NCI-H82 (cell line): ENCODE measurements around the gene ARID1A.

Experiments
- DNase-seq: peaks from one replicate; lab custom pipeline; 2025; lab: John Stamatoyannopoulos, UW

ARID1A gene

DNA sequence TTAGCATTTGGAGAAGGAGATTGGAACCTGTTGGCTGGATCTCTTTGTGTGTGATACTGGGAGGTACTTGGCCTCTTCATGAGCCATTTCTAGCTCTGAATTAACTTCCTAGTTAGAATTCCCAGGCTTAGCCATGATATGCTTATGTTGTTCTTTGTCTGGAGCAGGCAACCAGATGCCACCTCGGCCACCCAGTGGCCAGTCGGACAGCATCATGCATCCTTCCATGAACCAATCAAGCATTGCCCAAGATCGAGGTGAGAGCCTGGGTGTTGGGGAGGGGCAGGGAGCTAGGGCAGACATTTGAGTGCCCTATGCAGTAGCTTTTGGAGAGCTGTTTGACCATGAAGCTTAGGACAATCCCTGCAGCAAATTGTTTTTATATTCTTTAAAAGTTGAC is 65.4 kb downstream of the ARID1A start:
- DNase-seq = peak; percentile 24

DNA sequence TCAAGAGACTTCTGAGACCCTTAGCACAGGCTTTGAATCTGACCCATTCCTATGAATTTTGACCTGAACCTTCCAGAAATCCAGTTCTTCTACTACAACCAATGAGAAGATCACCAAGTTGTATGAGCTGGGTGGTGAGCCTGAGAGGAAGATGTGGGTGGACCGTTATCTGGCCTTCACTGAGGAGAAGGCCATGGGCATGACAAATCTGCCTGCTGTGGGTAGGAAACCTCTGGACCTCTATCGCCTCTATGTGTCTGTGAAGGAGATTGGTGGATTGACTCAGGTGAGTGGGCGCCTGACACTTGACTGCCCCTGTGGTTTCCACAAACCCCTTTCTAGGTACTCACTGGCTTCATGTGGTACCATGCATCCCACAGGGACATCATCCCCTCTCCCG is 71.9 kb downstream of the ARID1A start:
- no peak for DNase-seq

DNA sequence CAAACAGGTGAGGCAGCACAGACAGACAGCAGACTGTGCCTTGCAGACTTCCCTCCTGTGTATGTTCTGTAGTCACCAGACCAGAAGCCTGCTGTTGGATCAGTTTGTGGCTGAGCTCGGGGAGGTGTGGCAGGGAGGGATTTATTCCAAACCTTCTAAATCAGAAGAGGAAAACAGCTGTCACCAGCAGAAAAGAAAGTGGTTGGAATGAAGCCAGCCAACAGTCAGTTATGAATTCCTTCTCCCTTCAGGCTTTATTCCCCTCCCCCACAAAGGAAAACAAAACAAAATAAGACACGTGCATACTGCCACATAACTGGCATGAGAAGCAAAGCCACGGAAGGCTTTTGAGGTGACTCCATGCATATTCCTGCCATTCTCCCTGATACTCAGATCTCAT is 72.9 kb downstream of the ARID1A start:
- DNase-seq = peak; percentile 70

DNA sequence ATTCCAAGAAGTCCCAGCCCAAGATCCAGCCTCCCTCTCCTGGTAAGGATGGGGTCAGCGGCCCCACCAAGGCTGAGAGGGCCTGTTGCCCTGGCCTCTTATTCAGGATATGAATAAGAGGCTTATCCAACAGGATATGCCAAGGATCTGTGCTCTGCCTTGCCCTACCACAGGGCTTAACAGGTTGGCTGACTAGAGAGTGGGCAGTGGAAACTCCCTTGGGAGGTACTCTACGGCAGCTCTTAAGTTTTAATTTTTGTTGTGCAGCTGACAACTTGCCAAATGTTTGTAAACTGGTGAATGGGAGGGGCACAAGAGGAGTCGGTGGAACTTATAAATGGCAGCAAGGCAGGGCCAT is 75.4 kb downstream of the ARID1A start:
- peak; percentile 62 for DNase-seq

DNA sequence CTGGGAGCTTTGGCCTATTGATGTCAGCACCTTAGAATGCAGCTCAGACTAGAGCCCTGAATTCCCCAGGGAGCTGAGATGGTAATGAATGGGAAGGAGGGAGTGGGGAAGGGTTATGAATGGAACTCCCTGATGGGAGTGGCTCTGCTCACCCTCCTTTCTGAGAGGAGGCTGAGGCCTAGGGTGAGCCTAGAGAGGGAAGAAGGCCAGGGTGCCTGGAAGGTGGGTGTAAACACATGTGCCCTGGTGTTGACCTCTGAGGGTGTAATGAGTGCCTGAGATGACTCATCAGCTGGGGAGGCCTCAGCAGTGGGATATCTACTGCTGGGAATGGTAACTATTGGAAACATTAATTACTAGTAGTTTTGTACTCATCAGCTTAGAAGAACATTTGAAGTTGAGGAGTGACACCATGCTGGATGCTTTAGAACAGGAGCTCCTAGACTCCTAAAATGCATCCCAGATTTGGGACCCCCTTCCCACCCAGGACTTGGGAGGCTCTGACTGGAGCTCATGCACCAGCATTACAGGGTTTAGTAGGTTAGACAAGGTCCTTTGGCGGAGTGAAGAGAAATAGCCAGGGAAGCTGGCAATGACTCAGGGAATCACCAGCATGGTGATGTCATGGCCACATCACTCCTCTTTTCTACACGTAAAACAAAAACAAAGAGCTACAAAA is 76.0 kb downstream of the ARID1A start:
- peak; percentile 77 for DNase-seq

DNA sequence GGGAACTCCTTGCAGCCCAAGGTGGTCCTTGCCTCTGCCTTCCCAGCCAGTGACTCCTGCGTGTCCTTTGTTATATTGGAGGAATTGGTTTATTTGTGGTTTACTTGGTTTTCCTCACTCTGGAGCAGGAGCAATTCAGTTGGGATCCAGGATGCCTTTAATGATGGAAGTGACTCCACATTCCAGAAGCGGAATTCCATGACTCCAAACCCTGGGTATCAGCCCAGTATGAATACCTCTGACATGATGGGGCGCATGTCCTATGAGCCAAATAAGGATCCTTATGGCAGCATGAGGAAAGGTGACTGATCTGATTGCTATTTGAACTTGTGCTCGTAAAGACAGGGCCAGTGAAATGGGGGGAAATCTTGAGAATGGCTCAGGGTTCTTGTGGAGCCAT is 76.9 kb downstream of the ARID1A start:
- DNase-seq = no peak

DNA sequence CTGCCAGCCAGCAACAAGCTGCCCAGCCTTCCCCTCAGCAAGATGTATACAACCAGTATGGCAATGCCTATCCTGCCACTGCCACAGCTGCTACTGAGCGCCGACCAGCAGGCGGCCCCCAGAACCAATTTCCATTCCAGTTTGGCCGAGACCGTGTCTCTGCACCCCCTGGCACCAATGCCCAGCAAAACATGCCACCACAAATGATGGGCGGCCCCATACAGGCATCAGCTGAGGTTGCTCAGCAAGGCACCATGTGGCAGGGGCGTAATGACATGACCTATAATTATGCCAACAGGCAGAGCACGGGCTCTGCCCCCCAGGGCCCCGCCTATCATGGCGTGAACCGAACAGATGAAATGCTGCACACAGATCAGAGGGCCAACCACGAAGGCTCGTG is 78.6 kb downstream of the ARID1A start:
- DNase-seq = no peak

DNA sequence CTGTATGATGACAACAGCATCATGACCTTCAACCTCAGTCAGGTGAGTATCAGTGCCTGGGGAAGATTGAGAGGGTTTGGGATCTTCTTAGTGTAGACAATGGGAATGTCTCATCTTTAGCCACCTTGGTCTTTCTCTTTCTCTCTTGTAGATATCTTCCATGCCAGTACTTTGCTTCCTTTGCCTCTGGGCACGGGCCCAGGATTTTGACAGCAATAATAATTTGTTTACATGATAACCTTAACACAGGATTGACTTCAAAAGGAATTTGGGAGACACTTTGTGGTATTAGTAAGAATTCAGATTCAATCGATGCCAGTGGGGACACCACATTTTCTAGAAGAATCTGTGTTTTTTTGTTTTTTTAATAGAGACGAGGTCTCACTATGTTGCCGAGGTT is 79.9 kb downstream of the ARID1A start:
- no peak for DNase-seq

DNA sequence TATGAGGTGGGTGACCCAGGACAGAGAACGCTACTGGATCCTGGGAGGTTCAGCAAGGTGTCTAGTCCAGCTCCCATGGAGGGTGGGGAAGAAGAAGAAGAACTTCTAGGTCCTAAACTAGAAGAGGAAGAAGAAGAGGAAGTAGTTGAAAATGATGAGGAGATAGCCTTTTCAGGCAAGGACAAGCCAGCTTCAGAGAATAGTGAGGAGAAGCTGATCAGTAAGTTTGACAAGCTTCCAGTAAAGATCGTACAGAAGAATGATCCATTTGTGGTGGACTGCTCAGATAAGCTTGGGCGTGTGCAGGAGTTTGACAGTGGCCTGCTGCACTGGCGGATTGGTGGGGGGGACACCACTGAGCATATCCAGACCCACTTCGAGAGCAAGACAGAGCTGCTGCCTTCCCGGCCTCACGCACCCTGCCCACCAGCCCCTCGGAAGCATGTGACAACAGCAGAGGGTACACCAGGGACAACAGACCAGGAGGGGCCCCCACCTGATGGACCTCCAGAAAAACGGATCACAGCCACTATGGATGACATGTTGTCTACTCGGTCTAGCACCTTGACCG is 83.4 kb downstream of the ARID1A start:
- no peak for DNase-seq

DNA sequence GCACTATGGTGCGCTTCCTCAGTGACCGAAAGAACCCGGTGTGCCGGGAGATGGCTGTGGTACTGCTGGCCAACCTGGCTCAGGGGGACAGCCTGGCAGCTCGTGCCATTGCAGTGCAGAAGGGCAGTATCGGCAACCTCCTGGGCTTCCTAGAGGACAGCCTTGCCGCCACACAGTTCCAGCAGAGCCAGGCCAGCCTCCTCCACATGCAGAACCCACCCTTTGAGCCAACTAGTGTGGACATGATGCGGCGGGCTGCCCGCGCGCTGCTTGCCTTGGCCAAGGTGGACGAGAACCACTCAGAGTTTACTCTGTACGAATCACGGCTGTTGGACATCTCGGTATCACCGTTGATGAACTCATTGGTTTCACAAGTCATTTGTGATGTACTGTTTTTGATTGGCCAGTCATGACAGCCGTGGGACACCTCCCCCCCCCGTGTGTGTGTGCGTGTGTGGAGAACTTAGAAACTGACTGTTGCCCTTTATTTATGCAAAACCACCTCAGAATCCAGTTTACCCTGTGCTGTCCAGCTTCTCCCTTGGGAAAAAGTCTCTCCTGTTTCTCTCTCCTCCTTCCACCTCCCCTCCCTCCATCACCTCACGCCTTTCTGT is 84.6 kb downstream of the ARID1A start:
- no peak for DNase-seq

DNA sequence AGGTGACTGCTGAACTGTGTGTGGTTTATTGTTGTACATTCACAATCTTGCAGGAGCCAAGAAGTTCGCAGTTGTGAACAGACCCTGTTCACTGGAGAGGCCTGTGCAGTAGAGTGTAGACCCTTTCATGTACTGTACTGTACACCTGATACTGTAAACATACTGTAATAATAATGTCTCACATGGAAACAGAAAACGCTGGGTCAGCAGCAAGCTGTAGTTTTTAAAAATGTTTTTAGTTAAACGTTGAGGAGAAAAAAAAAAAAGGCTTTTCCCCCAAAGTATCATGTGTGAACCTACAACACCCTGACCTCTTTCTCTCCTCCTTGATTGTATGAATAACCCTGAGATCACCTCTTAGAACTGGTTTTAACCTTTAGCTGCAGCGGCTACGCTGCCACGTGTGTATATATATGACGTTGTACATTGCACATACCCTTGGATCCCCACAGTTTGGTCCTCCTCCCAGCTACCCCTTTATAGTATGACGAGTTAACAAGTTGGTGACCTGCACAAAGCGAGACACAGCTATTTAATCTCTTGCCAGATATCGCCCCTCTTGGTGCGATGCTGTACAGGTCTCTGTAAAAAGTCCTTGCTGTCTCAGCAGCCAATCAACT is 85.5 kb downstream of the ARID1A start:
- DNase-seq = no peak

DNA sequence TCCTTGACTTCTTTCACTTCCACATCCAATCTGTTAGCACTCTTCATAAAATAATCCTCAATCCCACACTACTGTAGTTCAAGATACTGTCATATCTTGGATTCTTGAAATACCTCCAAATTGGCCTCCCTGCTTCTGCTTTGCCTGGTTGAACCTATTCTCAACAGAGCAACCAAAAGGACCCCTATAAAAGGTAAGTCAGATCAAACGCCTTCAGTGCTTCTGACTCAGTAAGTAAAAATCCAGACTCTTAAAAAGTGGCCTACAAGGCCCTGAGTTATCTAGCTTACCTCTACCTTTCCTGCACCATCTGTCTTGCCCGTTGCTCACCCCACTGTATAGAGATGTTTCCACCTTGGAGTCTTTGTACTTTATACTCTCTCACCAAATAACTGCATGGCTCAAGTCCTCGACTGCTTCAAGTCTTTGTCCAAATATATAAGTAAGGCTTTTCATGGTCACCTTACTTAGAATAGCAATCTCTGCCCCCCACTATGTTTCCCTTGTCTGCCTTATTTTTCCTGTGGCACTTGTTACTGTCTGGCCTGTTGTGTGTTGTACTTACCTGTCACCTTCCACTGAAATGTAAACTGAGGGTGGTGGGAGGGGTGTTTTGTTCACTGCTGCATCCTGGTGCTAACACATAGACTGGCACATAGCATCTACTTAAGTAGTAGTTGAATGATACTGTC is 86.9 kb downstream of the ARID1A start:
- no peak for DNase-seq

DNA sequence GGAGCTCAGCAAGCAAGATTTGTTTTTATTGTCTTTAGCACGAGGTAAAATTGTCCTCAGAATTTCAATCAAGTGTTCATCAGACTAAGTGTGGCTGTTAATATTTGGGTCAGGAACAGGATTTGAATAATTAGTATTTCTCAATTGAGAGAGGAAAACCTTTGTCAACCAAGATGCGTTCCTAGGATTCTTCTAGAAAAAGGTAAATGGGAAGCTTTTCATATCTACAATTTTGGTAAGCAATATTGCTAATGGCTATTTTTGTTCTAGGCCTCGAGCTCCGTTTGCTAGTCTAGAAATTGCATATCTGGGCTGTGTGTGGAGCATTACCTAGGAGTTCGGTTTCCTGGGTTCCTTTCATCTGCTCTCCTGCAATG is 87.8 kb downstream of the ARID1A start:
- DNase-seq = no peak

DNA sequence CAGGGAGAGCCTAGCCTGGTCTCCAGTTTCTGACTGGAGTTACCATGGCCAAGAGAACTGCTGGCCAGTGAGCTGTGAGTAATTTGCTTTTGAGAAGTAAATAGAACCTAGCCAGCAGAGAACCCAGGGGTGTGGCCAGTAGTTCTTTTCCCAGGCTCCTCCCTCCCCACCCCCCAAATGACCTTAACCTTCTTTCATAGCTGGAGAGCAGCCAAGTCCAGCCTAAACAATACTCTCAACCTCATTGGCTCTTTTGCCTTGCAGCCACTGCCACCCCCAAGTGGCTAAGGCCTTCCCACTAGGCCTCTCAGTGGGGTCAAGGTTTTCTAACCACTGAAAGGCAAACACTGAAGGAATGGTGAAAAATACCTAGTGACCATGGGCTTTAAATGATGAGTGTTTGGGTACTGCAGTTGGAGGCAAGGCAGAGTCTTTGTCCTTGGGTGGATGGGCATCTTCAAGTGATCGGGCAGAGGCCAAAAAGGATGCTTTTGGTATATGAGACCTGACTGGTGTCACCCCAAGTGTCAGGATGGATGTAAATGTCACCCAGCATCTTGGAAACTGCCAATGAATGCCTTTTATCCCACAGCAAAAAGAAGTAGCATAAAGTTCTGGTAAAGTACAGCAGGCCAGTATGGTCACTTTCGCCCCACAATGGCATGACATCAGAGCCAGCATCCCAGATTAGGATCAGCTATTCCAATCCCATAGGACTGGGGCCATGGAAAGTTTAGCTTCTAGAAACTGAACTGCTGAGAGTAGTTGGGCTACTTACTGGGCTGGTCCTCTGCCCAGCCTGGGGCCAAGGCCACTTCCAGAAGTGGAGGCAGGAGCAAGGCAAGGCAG is 88.4 kb downstream of the ARID1A start:
- peak; percentile 88 for DNase-seq

DNA sequence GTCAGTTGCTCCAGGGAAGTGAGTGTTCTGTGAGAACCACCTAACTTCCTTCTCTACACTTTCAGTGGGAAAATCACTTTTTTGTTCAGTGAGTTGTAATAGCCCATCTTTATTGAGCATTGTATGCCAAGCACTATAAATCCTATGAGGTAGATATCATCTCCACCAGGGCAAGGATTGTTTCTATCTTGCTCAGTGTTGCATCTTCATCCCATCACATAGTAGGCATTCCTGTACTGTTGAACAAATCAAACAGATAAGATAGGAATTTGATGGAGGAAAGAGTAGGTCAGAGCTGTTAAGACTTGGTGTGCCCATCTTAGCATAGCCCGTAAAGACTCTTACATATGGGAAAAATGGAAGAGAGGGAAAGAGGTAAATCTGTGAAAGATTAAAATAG is 89.1 kb downstream of the ARID1A start:
- DNase-seq = no peak

DNA sequence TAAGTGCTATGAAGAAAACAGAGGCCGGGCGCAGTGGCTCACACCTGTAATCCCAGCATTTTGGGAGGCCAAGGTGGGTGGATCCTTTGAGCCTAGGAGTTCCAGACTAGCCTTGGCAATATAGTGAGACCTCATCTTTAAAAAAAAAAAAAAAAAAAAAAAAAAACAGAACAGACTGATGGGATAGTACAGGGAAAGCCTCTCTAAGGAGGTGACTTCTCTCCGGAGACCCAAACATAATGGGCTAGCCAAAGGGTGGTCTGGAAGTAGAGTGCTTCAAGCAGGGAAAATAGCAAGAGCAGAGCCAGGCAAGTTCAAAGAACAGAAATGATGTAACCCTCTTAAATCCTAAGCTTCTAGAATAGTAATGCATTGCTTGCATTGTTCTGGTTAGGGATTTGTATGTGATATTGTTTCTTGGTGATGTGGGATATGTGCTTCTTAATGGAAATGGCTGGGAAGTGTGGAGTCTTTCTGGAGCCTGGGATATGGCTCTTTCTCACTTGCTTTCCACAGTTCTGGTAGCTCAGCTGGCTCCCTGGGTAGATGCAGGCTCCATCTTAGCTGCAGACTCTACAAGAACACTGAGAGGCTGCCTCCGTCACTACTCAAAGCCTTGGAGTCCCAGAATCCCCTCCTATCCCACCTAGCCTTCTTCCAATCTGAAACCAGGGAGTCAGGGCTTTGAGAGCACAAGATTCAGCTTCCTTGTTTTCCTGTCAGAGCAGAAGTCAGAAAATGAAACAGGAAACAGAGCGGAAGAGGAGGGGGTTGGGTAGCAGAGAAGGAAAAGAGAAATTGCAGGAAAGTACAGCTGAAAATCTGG is 90.0 kb downstream of the ARID1A start:
- DNase-seq = no peak

DNA sequence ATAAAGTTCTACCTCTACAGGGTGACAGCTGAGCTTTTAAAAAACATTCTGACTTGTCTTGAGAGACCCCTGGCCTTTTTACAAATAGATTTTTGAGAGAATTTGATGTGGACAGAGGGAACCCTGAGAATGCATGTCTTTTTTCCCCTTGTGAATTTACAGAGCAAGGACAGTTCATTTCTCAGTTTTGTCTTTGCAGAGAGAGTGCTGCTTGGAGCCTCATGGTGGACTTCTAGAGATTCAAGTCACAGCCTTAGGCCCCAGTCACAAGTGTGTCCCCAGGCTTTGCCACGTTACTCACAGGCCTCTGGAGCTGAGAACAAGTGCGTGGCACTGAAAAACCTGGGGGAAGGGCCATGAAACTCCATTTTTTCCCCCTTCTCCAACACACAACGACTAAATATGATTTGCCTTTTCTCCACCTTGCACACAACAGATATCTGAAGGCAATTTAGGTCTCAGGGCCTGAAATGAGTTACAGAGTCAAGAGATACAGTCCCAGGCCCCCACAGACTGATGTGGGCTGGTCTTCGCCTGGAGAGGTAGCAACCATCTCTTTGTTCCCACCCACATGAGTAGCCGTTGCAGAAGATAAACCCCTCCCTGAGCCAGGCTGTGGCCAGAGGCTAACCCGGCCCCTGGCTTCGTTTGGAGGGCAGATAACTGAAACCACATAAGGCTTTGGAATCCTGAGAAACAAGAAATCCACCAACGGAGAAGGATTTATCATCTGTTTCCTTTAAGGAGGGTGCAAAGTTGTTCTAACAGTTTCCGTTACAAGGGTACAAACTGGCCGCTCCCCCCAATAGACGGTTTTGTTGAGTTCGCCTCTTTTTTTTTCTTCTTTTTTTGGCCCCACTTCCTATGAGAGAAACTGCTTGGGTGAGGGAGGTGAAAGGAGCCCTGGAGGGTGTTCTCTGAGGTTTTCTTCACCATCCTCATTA is 90.9 kb downstream of the ARID1A start:
- peak; percentile 75 for DNase-seq

DNA sequence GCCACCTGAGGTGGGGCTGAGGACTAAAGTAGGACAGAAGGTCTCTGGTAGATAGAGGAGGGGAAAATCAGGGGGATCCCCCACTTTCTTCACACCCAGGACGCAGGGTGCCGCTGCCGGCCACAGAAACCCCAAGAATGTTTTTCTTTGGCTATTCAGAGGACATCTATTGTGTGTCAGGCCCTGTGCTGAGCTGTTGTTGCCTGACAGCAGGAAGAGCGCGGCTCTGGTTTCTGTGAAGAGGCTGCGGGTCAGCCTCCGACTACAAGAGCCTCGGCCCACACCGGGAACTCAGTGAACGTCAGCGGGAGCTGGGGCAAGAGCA is 91.5 kb downstream of the ARID1A start:
- DNase-seq = no peak

DNA sequence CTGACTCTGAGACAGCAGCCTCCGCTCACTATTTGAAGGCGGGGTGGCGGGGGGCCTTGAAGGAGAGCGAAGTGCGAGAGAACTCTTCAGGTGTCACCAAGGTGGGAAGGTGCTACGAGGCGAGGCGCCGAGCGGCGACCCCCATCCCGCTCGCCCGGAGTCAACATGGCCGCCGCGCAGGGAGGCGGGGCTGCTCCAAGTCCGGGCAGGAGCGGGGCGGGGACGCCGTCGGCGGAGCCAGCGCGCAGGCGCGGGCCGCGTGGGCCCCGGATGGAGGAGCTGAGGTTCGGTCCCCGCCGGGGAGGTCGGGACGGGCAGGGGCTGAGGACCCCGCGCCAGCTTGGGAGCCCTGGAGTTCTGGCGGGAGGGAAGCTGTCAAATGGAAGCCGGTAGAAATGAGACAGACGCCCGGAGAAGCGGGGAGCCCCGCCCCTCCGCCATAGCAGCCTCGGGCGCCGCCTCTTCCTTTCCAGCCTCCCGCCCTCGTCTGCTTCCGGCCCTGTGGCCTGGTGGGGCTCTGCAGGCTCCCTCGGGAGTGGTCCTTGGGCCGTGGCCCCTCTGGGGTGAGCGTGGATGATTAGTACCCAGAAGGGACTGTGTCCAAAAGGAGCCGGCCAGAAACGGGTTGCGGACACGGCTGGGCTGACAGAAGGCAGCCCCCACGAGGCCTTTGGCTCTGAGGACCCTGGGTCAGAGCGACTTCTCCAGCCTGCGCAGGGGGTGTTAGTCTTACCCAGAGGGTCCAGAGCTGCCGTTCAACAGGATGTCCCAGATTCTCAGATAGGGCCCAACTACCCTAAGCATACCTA is 92.1 kb downstream of the ARID1A start, which contains the start of gene PIGV:
PIGV (plus strand) TSS at position 245 of the 809 bp plus-strand sequence. CDS start 2,866 bp downstream, outside the sequence.
- peak; percentile 96 for DNase-seq
